Vagina (tissue), 2 donors: ENCODE measurements around the gene CD8A. TPM values are rescaled to one million over a fixed set of nuclear protein-coding genes. Genes with fewer than 3 reads are reported as not detected.

Experiments
- DNase-seq, 2 donors: peaks; one replicate each; pipeline ENCODE4 v3.0.0-alpha.2; 2017; ENCODE audit errors: extremely low spot score in 2 of 2
- H3K27ac ChIP-seq: fragments of 200-600 bp; sonication (generic); one replicate; pipeline ENCODE4 v1.5.1; 2019
- H3K27me3 ChIP-seq: fragments of 200-600 bp; sonication (generic); one replicate; pipeline ENCODE4 v1.5.1; 2019
- H3K36me3 ChIP-seq, 2 donors: fragments of 200-600 bp; sonication (generic); one replicate each; pipeline ENCODE4 v1.5.1; 2017 to 2019
- H3K4me1 ChIP-seq: fragments of 200-600 bp; sonication (generic); one replicate; pipeline ENCODE4 v1.5.1; 2019
- H3K4me3 ChIP-seq, 2 donors: fragments of 200-600 bp; sonication (generic); 1 replicate in 1 of 2; 2 replicates in 1 of 2; pipeline ENCODE4 v1.5.1; 2016 to 2019
- H3K9me3 ChIP-seq: fragments of 200-600 bp; sonication (generic); one replicate; pipeline ENCODE4 v1.5.1; 2019
- POLR2A ChIP-seq, 2 donors: fragments of 450-650 bp; IDR thresholded peaks; one replicate each; pipeline ENCODE4 v1.6.1; 2017; ENCODE audit warnings: antibody characterized with exemption in 2 of 2, mild to moderate bottlenecking in 2 of 2, moderate library complexity in 2 of 2
- POLR2AphosphoS5 ChIP-seq, 2 donors: sonication (generic); formaldehyde crosslinking; IDR thresholded peaks; one replicate each; pipeline ENCODE4 v1.9.0; 2017; ENCODE audit warnings: antibody characterized with exemption in 2 of 2, mild to moderate bottlenecking in 2 of 2, low read depth in 1 of 2; ENCODE audit not compliant: insufficient read depth in 1 of 2
- intact Hi-C: fragments of 100-400 bp; cut with DNase I; formaldehyde crosslinking; loops from one replicate; pipeline ENCODE4 v1.15.1; 2023
- total RNA-seq: library from RNA; depleted of rRNA; stranded (reverse); fragments of >200 nt; gene quantifications from one replicate; pipeline ENCODE4 v1.2.3, GENCODE V29; 2016
- TF ChIP-seq, protein P1 (sequence below), 3 experiments: fragments of 450-650 bp in 2 of 3; fragments of 200-600 bp in 1 of 3; sonication (generic) in 1 of 3; IDR thresholded peaks; one replicate each; pipeline ENCODE4 v1.5.1; 2017 to 2019; ENCODE audit warnings: antibody characterized with exemption in 3 of 3, mild to moderate bottlenecking in 2 of 3, moderate library complexity in 2 of 3

The CD8A gene
- total RNA-seq, 1 donor from 2014 or later, result 6.9 TPM

DNA sequence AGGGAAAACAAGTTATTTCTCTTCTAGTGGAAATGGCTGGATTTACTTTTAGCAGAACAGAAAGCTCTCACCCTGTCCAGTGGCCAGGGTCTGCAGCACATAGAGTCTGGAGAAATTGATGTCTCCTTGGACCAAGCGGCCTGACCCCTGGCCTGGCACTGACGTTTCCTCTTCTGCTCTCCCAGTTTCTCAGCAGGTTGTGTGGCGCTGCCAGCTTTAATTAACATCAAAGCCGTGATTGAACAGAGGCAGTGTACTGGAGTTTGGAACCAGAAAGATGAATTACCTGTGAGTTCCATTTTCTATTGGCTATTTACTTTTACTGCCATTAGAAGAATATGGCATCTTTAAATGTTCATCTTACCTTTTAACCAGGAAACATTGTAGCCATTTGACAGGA, 20.9 kb downstream of the CD8A start:
- Histone ChIP-seq H3K4me3 (no peak overlapping the region), H3K36me3 (peaks cover 0 to 45% of the 10 kb centered on the region in 2 donors), H3K27me3 (no peaks in the 10 kb centered on the region), H3K27ac (no peak overlapping the region), H3K4me1 (no peaks in the 10 kb centered on the region), H3K9me3 (no peaks in the 10 kb centered on the region)
- DNase-seq, result no peak
- intact Hi-C loops, result no loop called here
- TF ChIP-seq POLR2A (IDR thresholded peaks at IDR 0.05) (no peak), POLR2AphosphoS5 (IDR thresholded peaks at IDR 0.05; ENCODE audit: insufficient read depth in 1 of 2, low read depth in 1 of 2) (no peak)
- TF ChIP-seq, protein P1, sequence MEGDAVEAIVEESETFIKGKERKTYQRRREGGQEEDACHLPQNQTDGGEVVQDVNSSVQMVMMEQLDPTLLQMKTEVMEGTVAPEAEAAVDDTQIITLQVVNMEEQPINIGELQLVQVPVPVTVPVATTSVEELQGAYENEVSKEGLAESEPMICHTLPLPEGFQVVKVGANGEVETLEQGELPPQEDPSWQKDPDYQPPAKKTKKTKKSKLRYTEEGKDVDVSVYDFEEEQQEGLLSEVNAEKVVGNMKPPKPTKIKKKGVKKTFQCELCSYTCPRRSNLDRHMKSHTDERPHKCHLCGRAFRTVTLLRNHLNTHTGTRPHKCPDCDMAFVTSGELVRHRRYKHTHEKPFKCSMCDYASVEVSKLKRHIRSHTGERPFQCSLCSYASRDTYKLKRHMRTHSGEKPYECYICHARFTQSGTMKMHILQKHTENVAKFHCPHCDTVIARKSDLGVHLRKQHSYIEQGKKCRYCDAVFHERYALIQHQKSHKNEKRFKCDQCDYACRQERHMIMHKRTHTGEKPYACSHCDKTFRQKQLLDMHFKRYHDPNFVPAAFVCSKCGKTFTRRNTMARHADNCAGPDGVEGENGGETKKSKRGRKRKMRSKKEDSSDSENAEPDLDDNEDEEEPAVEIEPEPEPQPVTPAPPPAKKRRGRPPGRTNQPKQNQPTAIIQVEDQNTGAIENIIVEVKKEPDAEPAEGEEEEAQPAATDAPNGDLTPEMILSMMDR (IDR thresholded peaks at IDR 0.05), result no peak

DNA sequence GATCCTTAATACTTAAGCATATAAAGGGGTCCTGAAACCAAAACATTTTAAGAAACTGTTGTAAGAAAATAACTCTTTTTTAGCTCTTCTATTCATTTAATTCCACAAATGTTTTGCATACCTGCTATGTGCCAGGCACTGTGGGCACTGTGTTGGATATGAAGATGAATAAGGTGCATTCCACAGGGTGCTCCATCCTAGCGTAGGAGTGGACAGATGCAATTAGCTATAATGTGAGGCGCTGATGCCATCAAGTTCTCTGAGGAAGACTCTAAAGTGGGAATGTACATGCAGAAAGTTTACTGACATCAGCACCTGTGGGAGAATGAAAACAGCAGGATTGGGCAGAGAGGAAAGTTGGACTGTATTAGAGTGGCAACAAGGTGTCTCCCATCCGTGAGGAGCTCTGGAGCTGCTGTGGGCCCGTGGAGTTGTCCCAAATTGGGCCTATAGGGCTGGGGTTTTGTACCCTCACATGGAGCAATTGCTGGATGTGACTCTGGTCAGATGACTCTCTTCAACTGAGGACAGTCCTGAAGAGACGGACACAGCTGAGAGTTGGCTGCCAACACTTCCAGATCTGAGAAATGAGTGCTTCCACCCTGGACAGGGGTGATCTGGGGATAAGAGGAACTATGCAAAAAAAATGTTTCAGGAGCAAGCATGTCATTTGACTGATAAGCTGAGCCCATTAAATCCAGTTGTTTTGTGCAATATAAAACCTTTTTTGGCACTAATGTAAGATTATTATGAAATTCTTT, 22.3 kb downstream of the CD8A start:
- Histone ChIP-seq H3K9me3 (no peaks in the 10 kb centered on the region), H3K27me3 (no peaks in the 10 kb centered on the region), H3K36me3 (peaks cover 0 to 40% of the 10 kb centered on the region in 2 donors), H3K4me3 (no peak overlapping the region), H3K4me1 (no peaks in the 10 kb centered on the region), H3K27ac (no peak overlapping the region)
- TF ChIP-seq POLR2A (IDR thresholded peaks at IDR 0.05) (no peak), POLR2AphosphoS5 (IDR thresholded peaks at IDR 0.05; ENCODE audit: insufficient read depth in 1 of 2, low read depth in 1 of 2) (no peak)
- TF ChIP-seq, protein P1 (IDR thresholded peaks at IDR 0.05), result no peak
- intact Hi-C loops, result no loop called here
- DNase-seq, result no peak

DNA sequence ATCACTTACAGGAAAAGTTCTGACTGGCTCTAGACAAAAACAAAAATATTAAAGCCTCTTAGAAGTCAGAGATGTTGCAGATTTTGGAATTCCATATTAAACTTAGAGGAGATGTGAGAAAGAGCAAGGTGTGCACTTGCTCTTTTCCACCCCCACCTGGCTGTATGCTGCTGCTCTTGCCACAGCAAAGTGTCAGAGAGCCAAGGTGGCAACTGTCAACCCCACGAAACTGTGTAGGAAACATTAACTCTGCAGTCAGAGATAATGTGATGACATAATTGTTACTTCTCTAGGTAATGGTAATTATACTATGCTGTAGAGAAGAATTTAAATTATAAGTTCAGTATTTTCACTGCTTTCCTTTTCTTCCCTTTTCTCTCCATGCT, 25.4 kb downstream of the CD8A start:
- Histone ChIP-seq H3K27me3 (no peaks in the 10 kb centered on the region), H3K36me3 (peaks cover 0 to 14% of the 10 kb centered on the region in 2 donors), H3K4me3 (no peak overlapping the region), H3K27ac (no peak overlapping the region), H3K4me1 (no peaks in the 10 kb centered on the region), H3K9me3 (no peaks in the 10 kb centered on the region)
- DNase-seq, result no peak
- intact Hi-C loops, result no loop called here
- TF ChIP-seq POLR2A (IDR thresholded peaks at IDR 0.05) (no peak), POLR2AphosphoS5 (IDR thresholded peaks at IDR 0.05; ENCODE audit: insufficient read depth in 1 of 2, low read depth in 1 of 2) (no peak)
- TF ChIP-seq, protein P1 (IDR thresholded peaks at IDR 0.05), result no peak

DNA sequence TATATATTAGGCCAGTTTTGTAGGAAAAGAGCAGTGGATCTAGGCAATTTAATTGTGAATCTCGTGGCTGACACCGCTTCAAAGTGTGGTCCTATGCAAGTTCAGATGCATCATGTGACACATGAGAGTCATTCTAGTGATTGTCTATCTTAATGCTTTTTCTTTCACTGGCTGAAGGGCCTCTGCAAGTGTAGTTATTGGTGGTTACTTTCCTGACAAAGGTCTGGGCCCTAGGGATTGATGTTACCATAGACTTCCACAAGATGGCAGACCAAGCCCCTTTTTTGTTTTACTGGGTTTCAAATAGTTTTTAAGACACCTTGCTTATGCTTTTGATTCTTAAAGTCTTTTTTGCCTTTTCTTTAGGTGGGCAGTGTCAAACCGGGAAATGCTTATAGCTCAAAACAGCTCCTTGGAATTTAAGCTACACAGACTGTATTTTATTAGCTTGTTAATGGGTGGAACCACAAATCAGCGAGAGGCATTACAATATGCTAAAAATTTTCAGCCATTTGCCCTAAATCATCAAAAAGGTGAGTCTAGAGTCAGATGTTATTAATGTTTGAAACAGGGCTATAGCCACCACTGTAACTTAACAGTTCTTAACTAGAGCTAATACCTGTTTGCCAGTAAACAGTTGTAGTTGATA, 25.9 kb downstream of the CD8A start:
- Histone ChIP-seq H3K36me3 (peaks cover 0 to 9% of the 10 kb centered on the region in 2 donors), H3K4me1 (no peaks in the 10 kb centered on the region), H3K27ac (no peak overlapping the region), H3K9me3 (no peaks in the 10 kb centered on the region), H3K27me3 (no peaks in the 10 kb centered on the region), H3K4me3 (no peak overlapping the region)
- no peak for DNase-seq
- TF ChIP-seq, protein P1 (IDR thresholded peaks at IDR 0.05), result peak in 2 of 3 experiments; percentile 47 to 59
- TF ChIP-seq POLR2A (IDR thresholded peaks at IDR 0.05), result no peak
- TF ChIP-seq POLR2AphosphoS5 (IDR thresholded peaks at IDR 0.05; ENCODE audit: insufficient read depth in 1 of 2, low read depth in 1 of 2), result no peak
- intact Hi-C loops, result no loop called here

DNA sequence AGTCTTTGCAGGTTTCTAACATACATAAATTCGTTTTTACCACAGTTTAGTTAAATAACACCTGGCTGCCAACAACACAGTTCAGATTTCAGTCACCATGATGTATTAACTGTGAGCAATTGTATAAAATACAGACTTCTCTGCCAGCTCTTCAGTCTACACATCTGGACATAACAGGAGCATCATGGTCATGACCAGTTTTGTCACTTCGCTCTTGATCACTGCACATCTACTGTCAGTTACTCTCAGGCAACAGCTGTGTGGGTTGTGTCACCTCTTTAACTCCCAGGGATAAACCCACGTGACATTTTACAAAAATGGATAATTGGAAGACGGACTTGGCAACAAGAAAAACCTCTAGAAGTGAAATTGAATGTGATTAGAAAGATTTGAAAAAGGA, 30.3 kb downstream of the CD8A start:
- DNase-seq, result no peak
- intact Hi-C loops, result no loop called here
- Histone ChIP-seq H3K9me3 (no peaks in the 10 kb centered on the region), H3K36me3 (peaks cover 0 to 12% of the 10 kb centered on the region in 2 donors), H3K4me1 (no peaks in the 10 kb centered on the region), H3K27ac (no peak overlapping the region), H3K27me3 (no peaks in the 10 kb centered on the region), H3K4me3 (no peak overlapping the region)
- TF ChIP-seq, protein P1 (IDR thresholded peaks at IDR 0.05), result no peak
- TF ChIP-seq POLR2A (IDR thresholded peaks at IDR 0.05) (no peak), POLR2AphosphoS5 (IDR thresholded peaks at IDR 0.05; ENCODE audit: insufficient read depth in 1 of 2, low read depth in 1 of 2) (no peak)
